Ishikawa (cell line): ENCODE data around the gene TAGAP.

Experiments
- CEBPB ChIP-seq: IDR thresholded peaks from 2 replicates; pipeline ENCODE4 v1.6.1; 2012
- CREB1 ChIP-seq: IDR thresholded peaks from 2 replicates; pipeline ENCODE4 v1.6.1; 2012; ENCODE audit warnings: low read depth
- EGR1 ChIP-seq: IDR thresholded peaks from 2 replicates; pipeline ENCODE4 v1.6.1; 2012
- EP300 ChIP-seq: IDR thresholded peaks from 2 replicates; pipeline ENCODE4 v1.6.1; 2012; ENCODE audit warnings: borderline replicate concordance
- FOXM1 ChIP-seq: IDR thresholded peaks from 2 replicates; pipeline ENCODE4 v1.6.1; 2012; ENCODE audit warnings: low read depth, borderline replicate concordance
- NFIC ChIP-seq: IDR thresholded peaks from 2 replicates; pipeline ENCODE4 v1.6.1; 2012
- RAD21 ChIP-seq: IDR thresholded peaks from 2 replicates; pipeline ENCODE4 v1.6.1; 2012; ENCODE audit warnings: low read depth
- TAF1 ChIP-seq: IDR thresholded peaks from 2 replicates; pipeline ENCODE4 v1.6.1; 2012; ENCODE audit warnings: low read depth, mild to moderate bottlenecking
- TCF12 ChIP-seq: IDR thresholded peaks from 2 replicates; pipeline ENCODE4 v1.6.1; 2012; ENCODE audit warnings: low read depth
- TEAD4 ChIP-seq: IDR thresholded peaks from 2 replicates; pipeline ENCODE4 v1.6.1; 2012
- YY1 ChIP-seq: IDR thresholded peaks from 2 replicates; pipeline ENCODE4 v1.6.1; 2012; ENCODE audit warnings: low read depth
- ZBTB7A ChIP-seq: IDR thresholded peaks from 2 replicates; pipeline ENCODE4 v1.6.1; 2012; ENCODE audit warnings: low read depth
- TF ChIP-seq, protein P1 (sequence below): IDR thresholded peaks from 2 replicates; pipeline ENCODE4 v1.6.1; 2012; ENCODE audit warnings: low read depth, mild to moderate bottlenecking
- TF ChIP-seq, protein P2 (sequence below): IDR thresholded peaks from 2 replicates; pipeline ENCODE4 v1.6.1; 2012
- TF ChIP-seq, protein P3 (sequence below): IDR thresholded peaks from 2 replicates; pipeline ENCODE4 v1.6.1; 2012

Gene TAGAP

DNA sequence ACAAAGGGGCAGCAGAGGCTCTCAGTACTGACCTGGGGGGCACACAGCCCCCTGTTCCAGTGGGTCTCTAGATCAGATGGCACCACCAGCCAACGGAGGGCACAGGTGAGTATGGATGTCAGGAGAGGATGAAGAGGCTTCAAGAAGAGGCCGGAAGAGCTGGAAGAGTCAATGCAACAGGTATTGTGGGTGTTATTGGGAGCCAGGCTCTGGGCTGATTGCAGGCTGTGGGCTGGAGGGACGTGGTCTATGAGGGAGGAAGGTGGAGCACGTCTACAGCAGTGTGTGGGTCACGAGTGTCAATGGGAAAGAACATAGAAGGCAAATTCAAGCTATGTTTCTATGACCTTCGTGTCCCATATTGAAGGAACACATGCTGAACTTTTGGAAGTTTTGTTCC lies 18.8 kb upstream of the TAGAP start:
- TF ChIP-seq EGR1 = no peak
- TF ChIP-seq, protein P1, sequence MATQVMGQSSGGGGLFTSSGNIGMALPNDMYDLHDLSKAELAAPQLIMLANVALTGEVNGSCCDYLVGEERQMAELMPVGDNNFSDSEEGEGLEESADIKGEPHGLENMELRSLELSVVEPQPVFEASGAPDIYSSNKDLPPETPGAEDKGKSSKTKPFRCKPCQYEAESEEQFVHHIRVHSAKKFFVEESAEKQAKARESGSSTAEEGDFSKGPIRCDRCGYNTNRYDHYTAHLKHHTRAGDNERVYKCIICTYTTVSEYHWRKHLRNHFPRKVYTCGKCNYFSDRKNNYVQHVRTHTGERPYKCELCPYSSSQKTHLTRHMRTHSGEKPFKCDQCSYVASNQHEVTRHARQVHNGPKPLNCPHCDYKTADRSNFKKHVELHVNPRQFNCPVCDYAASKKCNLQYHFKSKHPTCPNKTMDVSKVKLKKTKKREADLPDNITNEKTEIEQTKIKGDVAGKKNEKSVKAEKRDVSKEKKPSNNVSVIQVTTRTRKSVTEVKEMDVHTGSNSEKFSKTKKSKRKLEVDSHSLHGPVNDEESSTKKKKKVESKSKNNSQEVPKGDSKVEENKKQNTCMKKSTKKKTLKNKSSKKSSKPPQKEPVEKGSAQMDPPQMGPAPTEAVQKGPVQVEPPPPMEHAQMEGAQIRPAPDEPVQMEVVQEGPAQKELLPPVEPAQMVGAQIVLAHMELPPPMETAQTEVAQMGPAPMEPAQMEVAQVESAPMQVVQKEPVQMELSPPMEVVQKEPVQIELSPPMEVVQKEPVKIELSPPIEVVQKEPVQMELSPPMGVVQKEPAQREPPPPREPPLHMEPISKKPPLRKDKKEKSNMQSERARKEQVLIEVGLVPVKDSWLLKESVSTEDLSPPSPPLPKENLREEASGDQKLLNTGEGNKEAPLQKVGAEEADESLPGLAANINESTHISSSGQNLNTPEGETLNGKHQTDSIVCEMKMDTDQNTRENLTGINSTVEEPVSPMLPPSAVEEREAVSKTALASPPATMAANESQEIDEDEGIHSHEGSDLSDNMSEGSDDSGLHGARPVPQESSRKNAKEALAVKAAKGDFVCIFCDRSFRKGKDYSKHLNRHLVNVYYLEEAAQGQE = no peak
- TF ChIP-seq FOXM1 = no peak
- TF ChIP-seq, protein P2, sequence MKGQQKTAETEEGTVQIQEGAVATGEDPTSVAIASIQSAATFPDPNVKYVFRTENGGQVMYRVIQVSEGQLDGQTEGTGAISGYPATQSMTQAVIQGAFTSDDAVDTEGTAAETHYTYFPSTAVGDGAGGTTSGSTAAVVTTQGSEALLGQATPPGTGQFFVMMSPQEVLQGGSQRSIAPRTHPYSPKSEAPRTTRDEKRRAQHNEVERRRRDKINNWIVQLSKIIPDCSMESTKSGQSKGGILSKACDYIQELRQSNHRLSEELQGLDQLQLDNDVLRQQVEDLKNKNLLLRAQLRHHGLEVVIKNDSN = no peak
- TF ChIP-seq TCF12 = no peak
- no peak for TF ChIP-seq EP300
- no peak for TF ChIP-seq NFIC
- no peak for TF ChIP-seq CEBPB

DNA sequence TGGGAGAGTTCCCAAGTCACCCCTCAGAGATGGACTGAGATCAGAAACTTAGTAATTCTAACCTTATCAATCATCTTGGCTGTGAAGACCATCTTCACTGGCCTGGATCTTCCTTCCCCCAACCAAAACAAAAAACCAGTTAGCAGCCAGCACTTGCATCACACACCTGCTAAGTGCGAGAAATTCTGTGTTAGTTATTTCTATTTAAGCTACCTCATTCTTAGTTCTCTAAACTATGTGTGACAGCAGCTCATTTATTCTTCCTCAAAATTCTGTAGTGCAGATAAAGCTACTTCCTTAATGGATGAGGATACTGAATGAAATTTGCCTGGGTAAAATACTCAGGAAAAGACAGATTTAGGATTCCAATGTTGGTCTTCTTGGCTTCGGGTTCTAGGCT lies 18.2 kb upstream of the TAGAP start:
- TF ChIP-seq, protein P3, sequence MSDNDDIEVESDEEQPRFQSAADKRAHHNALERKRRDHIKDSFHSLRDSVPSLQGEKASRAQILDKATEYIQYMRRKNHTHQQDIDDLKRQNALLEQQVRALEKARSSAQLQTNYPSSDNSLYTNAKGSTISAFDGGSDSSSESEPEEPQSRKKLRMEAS = no peak
- TF ChIP-seq ZBTB7A (no peak), CEBPB (no peak), FOXM1 (no peak), EP300 (no peak), RAD21 (no peak), YY1 (no peak), CREB1 (no peak), TEAD4 (no peak), NFIC (no peak), TAF1 (no peak), EGR1 (no peak), TCF12 (no peak)
- TF ChIP-seq, protein P1 = no peak
- TF ChIP-seq, protein P2 = no peak

DNA sequence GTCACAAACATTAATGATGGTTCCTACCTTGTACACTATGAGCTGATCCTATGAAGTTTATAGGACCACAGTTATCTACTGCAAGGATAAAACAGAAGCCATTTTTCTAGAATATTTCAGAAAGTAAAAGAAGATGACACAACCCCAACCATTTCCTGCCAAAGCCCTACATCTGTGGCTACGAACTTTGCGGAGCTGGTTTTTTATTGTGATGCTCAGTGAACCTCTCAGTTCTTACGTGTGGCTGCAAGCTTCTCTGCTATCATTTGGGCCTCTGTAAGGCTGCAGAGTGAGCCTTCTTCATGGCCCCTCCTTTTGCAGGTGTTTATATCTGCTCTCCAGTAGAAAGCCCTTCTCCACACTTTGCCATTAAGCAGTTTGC lies 17.8 kb upstream of the TAGAP start:
- no peak for TF ChIP-seq YY1
- TF ChIP-seq NFIC = no peak
- no peak for TF ChIP-seq TAF1
- TF ChIP-seq, protein P3 = no peak
- TF ChIP-seq EP300 = no peak
- TF ChIP-seq CEBPB = no peak
- no peak for TF ChIP-seq EGR1
- TF ChIP-seq ZBTB7A = no peak
- no peak for TF ChIP-seq FOXM1
- TF ChIP-seq CREB1 = no peak
- no peak for TF ChIP-seq TEAD4
- TF ChIP-seq, protein P2 = no peak
- TF ChIP-seq, protein P1 = no peak
- TF ChIP-seq RAD21 = no peak
- no peak for TF ChIP-seq TCF12

DNA sequence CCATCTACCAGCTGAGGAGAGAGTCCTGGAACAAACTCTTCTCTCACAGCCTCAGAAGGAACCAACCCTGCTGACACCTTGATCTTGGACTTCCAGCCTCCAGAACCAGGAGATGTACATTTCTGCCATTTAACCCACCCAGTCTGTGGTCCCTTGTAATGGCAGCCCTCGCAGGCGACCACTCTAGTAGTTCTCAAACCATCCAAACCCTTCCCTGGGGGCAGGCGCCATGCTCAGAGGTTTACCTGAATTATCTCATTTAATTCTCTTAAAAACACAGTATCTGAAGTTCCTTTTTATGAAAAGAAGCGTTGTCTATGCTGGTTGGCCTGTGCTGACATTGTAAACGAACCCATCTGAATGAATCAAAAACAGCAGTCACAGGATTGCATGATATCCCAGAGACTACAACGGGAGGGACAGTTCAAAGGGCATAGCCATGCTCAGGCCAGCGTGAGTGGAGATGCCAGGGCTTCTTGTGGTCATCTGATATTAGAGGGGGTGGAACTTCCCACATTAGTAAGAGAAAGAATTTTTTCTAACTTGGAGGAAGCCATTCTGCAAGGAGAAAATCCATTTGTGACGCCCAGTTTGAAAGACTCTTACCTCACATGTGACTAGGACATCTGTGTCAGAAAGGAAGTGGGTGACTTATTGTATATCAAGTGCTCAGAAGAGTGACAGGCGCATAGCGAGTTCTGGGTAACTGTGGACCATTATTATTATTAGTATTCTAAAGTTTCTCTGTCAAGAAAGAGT lies 17.2 kb upstream of the TAGAP start:
- TF ChIP-seq, protein P3 = no peak
- TF ChIP-seq TAF1 = no peak
- TF ChIP-seq TEAD4 = no peak
- TF ChIP-seq, protein P1 = no peak
